GM21825 (cell line): ENCODE data around the gene ANK3.

Experiments
- ATAC-seq: cut with Tn5 transposase; IDR thresholded peaks from one replicate; pipeline ENCODE4 v1.9.1; 2021; ENCODE audit warnings: mild to moderate bottlenecking, moderate library complexity; ENCODE audit not compliant: unreplicated experiment

ANK3 gene

DNA sequence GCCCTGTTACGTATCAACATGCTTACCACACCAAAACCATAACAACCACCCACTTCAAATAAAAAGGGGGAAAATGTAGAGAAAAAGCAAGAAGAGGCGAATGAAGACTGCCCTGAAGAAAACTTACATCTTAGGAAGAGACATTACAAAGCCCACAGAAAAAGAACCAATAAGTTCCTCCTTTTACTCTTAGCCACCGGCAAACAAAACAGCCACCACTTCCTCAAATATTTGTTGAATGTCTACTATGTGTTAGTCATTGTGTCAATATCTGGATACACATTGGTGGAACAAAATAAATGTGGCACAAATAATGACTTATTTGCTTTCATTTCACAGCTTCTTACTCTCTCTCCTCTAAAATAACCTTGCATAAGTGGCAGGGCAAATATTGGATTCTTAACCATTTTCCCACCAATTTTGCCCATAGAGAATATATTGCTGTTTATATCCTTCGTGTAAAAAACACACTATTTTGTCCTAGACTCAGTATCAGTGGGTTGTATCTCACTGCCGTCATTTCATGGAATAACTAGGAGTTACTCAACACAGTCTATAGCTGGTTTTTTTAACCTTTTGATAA, 106.8 kb downstream of the ANK3 start:
- ATAC-seq = no peak

DNA sequence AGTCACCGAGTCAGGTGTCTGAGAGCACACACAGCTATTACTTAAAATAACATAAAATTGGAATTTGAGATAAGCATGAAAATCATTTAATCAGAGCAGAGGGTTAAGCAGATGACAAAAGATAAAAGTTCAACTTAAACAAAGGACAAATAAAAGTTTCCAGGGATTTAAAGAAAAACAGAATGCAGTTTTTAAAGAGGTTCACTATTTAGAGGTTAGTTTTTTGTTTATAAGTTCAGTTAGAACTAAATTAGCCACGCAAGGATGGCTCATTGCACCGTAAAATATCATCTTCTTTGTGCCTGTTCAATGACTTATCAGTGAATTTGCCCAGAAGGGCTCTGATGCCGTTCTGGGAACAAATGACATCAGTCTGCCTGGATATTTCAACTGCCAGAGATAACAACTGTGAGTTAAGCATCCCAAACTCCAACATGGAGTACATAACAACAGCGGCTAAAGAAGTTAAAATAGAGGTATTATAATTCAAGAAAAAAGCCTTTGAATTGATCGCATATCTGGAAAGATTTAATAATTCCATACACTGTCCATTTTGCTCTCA, 107.8 kb downstream of the ANK3 start:
- no peak for ATAC-seq

DNA sequence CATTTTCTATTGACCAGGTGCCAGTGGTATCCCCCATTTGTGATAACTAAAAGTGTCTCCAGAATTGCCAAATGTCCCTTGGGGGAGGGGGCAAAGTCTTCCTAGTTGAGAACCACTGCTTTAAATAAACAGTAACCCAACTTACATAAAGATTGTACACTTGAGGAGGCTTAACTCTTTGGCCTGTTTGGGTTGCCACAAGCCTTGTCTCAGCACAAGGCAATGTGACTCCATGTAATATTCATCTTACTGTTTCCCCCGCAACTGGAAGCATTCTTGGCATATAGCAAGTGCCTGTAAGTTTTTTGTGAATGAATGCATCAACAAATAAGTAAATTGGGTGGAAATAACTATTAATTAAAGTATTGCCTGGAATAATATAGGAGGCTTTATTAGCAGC, 108.3 kb downstream of the ANK3 start:
- ATAC-seq = no peak

DNA sequence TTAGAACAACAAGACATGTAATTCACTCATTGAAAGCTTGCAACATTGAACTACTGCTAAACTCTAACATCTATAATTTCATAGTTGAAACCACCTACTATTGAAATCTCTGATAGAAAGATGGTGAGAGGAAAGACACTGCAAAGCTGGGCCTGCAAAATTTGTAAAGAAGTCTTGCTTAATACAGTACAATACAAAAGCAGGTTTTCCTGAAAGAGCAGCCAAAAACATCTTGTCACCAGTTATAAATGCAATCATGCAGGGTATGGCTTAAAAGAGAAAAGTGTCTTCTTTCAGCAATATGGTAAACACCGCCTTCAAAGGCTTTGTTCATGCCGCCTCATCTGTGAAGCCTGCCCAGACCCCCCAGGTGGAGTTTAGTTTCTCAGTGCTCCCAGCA, 109.2 kb downstream of the ANK3 start:
- ATAC-seq = no peak

DNA sequence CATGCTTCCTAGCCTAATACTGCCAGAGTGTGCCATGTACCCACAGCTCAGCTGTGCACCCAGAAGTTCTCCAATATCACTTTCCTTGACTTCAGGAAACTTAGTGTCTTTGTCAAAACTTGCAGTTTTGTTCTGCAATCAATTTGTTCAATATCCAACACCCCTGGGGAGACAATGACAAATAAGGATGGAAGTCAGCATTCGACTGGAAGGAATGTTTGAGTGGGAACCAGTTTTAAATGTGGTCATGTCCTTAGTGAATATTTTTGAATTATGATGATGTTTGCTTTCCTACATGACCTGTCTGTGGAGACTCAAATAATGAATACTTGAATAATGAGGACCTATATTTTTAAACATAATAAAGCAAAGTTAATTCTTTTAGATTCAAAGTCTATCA, 112.0 kb downstream of the ANK3 start:
- no peak for ATAC-seq

DNA sequence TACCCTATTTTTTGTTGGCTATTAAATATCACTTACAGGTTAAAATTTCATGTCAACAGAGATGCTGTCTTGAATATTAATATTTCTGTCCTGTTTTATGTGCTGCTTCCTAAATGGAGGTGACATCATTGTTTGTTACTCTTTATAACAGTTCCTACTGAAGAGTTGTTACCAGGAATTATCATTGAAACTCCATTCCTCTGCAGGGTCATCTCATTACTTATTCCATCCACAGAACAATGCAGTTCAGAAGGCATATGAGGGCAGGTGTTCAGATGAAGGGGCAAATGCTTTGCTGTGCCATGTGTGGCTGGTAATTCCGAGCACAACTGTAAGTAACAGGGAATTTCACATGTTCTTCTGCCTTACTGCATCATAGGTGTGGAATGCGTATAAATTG, 113.4 kb downstream of the ANK3 start:
- ATAC-seq = no peak

DNA sequence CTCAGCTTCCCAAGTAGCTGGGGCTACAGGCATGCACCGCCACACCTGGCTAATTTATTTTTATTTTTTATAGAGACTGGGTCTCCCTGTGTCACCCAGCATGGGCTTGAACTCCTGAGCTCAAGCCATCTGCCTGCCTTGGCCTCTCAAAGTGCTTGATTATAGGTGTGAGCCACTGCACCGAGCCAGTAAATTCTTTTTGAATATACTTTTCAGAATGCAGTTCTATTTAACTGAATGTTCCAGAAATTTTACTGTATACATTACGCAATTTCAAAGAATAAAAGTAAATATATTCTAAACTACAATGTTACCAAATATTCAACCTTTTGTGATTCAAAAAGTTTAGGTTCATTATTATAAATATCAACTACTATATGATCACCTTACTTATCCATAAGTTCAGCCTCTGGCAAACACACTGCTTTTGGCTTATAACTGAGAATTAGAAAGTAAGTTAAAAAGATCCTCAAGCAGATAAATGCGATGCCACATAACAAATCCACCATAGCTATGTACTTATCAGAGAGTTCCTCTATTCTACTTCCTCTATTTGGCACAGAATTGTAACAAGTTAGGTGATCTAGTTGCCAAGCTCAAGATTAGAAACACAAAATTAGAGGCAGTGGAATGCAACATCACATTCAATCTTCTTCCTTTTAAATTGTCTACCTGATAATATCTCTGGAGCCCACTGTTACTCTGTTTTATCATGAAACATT, 118.2 kb downstream of the ANK3 start:
- no peak for ATAC-seq

DNA sequence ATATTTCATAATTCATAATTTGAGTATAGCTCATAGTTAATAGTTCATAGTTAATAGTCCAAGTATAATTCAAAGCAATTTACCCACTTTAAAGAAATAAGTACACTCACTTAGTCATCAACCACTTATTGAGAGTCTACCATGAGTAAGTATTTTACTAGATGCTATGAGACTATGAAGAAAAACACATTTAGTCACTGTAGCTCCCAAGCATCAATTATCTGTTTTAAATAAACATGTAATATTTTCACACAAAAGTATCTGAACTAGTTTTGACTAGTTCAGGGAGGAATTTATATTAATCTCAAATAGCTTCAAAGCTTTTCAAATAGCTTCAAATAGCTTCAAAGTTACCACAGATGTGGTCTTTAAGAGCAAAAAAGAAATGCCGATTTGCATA, 119.2 kb downstream of the ANK3 start:
- ATAC-seq = no peak

DNA sequence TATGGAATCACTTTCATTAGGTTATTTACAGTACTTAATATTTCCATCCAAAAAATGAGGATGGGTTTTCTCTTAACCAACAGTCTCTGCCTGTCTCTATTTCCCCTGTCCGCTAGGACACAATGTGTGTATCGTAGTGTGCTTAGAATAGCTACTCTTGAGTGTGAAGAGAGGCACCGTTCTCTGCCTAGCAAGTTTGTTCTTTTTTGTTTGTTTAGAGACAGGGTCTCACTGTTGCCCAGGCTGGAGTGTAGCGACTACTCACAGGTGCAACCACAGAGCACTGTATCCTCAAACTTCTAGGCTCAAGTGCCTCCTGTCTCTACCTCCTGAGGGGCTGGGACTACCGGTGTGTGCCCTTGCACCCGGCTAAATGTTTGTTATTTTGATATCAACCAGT, 121.9 kb downstream of the ANK3 start:
- ATAC-seq = no peak

DNA sequence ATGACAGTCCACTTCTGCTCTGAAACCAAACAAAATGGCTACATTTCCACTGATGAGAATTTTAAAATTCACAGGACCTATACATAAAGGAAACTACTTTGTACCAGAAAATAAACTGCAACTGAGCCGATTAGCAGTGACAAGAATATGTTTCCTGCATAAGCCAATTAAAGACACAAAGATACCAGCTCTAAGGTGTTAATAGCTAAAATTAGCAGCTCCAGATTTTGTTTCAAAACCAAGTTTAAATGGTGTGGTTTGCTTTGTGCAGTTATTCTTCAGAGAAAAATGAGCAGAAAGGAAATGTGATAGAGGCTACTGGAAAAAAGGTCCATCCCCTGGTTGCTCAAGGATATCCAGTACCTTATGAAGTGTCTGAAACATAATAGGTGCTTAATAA, 123.2 kb downstream of the ANK3 start:
- ATAC-seq = no peak

DNA sequence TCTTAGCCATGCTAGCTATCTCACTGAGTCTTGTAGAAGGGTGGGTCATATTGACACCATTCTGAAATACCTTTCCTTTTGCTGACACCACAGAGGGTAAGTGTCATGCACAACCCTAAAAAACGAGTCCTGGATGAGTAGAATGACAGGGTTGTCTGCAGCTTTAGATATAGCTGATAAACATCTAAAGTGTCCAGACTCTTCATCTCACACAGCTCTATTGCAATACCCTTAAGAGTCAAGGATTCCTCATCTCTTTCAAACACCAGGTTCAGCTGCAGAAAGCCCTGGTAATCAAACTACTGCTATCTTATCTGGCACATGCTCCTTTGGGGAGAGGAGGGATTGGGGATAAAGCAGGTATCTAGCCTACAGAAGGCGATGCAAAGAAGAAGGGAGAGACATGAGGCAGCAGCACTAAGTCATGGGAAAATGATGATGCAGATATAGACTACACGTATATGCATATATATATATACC, 127.0 kb downstream of the ANK3 start:
- no peak for ATAC-seq

DNA sequence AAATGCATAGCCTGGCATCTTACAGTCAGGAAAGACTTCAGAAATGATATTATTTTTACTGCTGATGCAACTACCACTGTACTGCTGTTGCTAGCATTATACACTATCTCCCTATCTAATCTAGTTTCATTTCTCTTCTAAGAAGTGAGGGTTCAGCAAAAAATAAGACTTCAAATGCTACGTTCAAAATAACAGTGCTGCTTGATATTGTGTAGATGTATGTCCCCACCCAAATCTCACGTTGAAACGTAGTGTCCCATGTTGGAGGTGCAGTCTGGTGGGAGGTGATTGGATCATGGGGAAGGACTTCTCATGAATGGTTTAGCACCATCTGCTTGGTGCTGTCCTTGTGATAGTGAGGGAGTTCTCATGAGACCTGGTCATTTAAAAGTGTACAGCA, 129.4 kb downstream of the ANK3 start:
- ATAC-seq = no peak

DNA sequence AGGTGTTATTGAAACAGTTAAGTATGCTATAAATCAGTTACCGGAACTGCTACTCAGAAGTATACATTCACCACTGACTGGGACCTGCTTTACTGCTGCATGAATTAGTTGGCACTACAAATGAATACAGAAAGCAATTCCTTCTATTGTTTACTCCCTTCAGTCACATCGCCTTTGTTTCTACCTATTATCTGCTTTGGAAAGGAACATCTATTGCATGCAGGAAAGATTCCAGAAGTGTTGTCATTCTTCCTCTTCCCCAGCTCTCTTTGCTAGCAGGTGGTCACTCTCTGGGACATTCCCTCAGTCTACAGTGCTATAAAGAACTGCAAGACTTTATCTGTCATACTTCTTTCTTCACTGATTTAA, 131.3 kb downstream of the ANK3 start:
- no peak for ATAC-seq

DNA sequence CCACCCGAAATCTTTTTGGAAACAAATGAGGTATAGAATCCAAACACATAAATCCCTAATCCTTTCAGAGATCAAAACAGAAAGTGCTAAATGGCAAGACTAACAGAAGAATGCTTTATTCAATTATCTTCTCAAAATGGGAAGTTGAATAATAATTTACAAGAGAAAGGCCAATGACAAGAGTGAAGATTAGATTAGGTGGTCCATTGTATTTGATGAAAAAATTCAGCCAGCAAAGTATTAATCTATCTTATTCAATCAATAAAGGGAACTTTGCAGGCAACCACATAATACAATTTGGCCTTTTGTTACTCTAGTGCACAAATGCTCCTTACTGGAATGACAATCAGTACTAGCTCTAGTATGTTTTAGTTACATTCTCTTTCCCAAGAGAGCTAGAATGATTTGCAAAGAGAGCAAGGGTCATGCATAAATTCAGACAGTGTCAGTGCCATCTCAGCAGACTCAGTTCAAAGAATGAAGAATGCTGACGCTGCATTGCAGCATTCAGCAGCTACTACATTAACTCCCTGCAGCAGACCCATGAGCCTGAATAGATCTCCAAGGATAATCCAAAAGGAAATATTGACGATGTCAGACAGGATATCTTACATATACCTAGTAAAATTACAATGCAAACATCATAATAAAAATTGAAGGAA, 131.8 kb downstream of the ANK3 start:
- no peak for ATAC-seq

DNA sequence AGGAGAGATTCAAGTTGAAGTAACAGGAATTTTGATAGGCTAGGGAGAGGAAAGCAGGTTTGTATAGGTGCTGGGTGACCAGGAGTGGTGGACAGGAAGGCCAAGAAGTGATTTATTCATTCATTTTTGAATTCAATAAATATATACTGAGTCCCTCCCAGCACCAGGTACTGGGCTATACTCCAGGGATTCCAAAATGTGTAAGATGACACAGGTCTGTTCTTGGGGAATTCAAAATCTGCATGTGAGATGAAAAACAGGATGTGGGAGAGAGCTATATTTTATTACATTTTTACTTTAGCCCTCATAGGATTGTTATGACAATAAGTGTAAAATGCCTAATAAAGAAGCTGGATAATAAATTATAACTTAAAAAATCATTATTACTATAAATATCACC, 134.9 kb downstream of the ANK3 start:
- ATAC-seq = no peak

DNA sequence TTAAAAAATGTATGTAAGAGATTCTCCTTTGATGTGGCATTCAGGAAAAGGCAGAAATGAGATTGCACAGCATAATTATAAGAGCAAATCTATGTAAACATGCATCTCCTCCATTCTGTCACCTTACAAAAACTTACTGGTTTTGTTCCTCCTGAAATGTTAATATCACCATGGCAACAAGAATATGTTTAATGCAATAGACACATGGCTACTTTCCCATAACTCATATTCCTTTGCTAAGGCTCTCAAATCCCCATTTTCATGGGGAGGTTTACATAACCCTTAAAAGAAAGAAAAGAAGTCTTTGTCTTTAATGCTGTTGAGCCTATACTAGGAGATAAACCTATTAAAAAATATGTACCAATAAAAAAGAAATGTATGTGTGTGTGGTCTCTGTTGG, 136.2 kb downstream of the ANK3 start:
- no peak for ATAC-seq

DNA sequence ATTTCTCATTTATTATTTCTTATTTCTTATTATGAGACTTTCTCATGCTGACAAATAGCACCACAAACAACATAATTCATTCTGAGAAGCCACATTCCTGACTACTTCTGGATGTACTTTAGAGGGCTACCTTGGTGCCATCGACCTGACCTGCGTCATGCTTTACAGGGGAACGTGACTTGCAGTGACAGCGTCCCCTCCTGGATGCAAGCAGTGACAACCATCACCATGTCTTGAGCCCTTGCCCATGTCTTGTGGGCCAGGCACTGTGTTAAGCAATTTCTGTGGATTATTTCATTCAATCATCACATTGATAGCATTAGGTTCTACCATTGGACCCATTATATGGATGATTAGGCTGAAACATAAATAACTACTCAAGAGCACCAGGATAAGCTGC, 137.0 kb downstream of the ANK3 start:
- ATAC-seq = no peak

DNA sequence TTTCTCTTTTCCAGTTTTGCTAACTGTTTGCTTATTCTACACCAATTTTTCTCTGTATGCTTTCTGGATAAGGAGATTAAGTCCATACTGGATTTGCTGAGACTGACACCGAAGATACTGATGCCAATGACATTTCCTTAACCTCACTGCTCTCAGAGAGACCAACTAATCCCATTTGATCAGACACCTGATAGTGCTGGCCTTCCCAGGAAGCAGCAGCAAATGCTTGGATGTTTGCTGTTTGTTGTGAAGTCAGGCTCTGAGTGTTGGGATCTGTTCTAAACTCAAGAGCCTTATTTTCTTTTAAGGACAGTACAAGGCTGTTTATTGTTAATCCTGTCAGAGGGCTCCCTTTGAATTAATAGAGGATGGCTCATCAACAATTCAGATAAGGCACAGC, 143.3 kb downstream of the ANK3 start:
- no peak for ATAC-seq

DNA sequence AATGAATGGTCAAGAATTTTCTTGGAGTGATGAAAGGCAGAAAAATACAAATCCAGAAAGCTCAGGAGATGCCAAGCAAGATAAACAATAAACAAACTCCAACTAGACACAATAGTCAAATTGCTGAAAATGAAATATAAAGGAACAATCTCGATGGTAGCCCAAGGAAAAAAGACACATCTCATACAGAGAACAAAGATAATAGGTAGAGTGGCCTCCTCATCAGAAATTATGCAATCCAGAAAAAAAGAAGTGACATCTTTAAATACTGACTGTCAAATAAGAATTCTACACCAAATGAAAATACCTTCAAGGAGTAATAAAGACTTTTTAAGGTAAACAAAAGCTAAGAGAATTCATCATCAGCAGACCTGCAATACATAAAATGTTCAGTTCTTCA, 150.4 kb downstream of the ANK3 start:
- no peak for ATAC-seq

DNA sequence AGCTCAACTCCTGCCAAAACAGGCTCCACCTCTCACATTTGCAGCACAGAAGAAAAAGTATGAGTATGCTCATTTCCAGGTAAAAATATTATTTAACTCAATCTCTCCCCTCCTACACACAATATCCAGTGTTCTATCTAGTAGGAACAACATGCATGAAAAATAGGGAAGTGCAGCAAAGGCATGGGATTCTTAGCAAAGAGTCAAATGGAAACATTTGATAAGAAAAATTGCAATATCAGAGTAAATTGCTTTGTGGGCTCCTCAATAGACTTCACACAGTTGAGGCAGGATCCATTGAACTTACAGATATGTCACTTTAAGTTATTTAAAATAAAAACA, 150.9 kb downstream of the ANK3 start:
- ATAC-seq = no peak

DNA sequence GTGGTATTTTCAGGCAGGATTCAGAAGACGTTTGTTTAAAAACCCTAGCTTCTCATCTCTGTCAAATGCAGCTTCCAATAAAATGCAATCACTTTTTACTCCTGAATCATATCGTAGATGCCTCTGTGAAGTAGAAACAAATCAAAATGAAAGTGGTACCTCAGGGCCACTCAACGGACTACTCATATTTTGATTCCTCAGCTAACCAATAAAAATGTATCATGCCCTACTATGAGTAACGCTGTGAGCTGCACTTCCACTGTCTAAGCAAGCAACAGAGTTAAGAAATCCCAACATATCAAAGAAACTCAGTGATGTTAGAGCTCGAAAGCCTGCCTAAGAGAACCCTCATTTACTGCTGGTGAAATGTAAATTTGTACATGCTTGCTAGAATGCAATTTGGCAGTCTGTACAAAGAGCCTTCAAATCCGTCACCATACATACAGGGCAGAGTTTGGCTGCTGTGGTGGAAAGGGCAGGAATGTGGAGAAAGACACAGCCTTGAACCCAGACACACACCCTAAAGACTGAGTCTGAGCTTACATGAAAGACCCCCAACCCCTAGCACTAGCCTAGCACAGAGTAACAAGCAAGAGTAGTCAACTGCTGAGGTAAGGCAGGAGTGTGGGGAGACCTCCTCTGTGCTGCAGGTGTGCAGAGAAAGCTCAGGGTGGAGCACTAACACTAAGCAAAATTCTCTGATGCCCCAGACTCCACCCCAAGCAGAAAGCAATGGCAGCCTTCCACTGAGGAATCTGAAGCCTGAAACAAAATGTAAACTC, 151.5 kb downstream of the ANK3 start:
- ATAC-seq = peak; percentile 58
